Dedifferentiated amniotic fluid mesenchymal stem cell (primary cell): Measurements from ENCODE around the gene EHBP1.

Experiments
- DNase-seq: peaks from one replicate; pipeline ENCODE4 v3.0.0-alpha.2; 2016; ENCODE audit errors: extremely low spot score

EHBP1 gene

DNA sequence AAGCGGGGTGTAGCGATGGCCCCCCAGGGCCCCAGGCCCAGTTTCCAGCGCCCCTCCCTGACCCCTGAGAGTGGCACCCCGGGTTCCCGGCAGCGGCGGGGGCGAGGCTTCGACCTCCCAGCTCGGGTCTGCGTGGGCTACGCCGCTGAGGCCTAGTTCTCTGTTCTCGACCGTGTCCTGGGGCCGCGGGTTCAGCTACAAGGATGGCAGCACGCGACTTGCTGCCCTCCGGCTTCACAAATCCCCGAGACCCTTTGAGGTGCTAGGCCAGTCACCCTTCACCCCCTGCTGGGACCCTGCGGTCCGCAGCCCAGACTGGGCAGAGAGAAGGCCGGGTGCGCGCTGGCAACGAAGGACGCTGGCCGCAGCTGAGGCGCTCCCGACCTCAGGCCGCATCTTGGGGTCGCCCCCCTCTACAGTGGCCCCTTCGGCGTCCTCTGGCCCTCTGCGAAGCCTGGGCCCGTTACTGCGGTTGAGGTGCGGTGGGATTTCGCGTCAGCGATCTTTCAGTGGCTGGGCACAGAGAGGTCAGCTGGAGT is 346.4 kb downstream of the EHBP1 start:
- no peak for DNase-seq

GRCh38 chr2:63052411-63053080 is 347.0 kb downstream of the EHBP1 start:
- DNase-seq: no peak

DNA sequence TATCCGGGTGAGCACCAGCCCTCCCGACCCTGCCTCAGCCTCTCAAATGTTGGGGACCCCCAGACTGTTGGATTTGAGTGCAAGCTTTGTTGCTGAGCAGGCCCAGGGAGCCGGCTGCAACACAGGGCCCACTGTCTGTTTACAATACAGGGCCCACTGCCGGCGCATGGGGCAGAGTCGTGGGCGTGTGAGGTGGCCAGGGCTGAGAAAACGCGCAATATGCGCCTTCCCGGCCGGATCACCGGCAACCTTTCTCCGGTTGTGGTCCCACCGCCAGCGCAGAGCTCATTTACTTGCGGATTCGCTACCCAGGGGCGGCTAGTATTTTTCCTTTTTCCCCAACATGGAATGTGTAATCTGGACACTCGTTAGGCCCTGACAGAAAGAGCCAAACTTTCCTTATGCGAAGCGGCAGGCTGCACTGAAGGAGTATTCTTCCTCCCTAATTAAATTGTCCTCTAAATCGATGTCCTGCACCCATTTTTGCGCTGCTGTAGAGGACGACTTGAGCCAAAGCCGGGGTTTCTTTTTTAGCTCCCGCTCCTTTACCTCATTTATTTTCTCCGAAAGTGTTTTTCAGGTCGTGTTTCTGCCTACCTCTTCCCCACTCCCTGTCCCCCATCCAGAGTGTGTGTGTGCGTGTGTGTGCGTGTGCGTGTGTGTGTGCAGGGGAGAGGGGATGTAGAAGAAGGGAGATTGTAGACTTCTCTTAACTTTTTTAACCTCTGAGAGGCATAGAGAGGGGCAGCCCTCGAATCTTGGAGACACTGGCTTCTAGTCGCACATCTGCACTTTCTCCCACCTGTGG is 347.8 kb downstream of the EHBP1 start:
- DNase-seq: no peak

- DNase-seq: no peak
These were observed 348.5 kb downstream of the EHBP1 start for GRCh38 chr2:63053889-63054602.

DNA sequence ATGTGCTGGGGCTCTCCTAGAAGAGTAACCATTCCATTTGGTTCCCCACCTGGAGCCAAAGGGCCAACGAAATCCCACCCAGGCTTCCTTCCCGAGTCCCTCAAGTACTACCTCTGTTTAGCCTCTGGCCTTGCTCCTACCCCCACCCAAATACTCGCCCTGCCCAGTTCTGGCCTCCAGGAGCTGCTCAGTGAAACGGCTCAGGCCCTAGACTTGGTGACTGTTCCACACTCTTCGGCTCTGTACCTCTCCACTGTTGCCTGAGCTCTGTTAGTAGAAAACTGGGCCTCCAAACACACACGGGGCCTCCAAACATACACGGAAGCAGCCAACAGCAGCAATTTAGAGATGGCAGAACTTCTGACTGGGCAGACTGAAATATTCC is 349.3 kb downstream of the EHBP1 start:
- no peak for DNase-seq

GRCh38 chr2:63055226-63056106 is 350.0 kb downstream of the EHBP1 start:
- DNase-seq: no peak

DNA sequence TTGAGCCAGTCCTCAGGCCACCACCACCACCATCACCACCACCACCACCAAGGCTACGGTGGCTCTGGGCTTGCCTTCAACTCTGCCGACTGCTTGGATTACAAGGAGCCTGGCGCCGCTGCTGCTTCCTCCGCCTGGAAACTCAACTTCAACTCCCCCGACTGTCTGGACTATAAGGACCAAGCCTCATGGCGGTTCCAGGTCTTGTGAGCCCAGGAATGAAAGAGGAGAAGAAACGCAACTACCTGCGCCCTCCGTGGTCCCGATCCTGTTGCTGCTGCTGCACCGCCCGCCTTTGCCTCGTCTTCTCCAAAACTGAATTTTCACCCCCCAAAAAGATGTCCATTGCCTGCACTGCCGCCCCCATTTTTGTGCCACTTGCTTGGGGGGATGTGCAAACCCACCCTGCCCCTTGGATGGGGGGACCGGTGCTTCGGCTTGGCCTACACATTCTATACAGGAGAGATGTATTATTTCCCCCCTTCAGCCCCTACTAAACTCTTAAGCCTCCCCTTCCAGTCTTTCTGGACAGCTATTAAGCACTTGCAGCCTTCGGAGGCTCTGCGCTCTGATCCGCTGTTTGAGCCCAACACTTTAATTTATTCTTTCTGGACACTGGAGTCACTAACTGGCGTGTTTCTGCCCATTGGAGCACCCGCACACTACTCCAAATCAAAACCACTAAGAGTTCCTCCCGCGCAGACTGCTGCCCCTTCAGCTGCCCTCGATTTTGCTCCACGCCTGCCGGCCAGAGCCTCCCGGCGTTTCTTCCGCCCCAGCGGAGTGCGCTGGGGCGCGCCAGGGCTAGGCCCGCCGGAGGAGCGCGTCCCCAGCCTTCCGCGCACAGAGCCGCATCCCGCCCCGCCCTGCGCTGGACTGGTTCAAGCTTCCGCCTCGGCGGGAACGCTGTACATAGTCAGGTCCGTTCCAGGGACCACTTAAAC is 350.9 kb downstream of the EHBP1 start:
- no peak for DNase-seq

DNA sequence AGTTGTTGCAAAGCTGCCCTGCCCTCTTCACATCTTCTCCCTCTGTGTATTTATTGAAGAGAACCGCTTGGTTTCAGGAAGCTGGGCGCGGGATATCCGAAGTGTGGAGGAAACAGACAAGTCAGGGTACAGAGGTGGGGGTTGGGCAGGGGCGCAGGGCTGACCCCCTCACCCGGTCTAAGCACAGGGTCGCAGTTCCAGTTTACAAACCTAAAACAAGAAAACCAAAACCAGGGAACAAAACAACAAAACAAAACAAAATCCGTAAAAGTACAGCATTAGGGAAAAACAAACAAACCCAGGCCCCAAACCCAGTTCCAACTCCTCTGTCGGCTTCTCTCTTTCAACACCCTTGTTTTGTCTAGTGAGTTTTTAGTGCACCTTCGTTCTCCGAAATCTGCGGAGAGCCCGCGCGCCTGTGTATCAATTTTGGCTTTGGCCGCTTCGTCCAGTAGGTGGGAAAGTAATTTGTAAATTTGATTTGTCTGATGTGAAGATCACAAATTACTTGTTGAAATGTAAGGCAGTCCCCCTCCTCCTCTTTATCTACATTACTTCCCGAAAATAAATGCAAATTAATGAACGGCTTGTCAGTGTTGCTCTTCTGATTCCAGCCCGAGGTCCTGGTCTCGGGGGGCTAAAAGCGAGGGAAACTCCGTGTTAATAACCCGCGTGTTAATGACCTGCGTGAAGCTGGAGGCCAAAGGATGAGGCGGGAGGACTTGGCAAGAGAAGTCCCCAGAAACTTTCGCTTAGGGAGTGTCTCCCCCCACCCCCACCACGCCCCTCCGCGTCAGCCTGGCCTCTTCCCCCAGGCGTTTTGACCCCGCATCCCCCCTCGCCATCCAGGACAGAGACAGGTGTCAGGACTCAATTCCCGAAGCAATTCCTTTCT is 352.0 kb downstream of the EHBP1 start:
- DNase-seq: no peak

DNA sequence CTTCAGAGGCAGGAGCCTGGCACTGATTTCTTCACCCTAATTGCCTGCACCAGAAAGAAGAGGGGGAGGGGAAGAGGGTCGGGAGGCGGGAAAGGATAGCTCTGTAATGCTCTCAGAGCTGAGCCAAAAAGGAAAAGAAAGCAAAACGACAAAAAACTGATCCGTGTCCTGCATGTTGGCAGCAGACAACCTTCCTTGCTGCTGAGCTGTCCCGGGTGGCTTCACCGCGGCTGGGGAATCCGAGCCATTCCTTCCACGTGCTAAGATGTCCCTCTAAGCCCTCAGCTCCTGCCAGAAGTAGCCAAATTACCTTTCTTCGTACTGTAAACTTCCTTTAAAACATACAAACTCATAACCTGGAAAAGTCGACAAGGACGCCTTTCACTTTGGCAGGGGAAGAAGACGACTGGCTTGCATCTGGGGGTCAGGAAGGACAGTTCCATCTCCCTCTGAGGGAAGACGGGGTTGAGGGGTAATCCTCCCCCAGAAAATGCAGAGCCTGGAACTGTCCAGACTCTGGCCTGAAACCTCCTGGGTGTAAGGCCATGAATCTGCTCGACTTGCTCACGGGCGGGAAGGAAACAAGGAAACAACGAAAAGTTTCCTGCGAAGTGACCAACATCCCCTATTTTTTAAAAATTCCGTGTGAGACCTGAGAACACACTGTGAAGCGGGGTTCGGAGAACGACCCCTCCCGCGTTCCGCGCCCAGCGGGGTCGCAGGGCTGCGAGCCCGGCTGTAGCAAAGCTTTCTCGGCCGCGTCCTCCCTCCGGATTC is 352.8 kb downstream of the EHBP1 start:
- no peak for DNase-seq

DNA sequence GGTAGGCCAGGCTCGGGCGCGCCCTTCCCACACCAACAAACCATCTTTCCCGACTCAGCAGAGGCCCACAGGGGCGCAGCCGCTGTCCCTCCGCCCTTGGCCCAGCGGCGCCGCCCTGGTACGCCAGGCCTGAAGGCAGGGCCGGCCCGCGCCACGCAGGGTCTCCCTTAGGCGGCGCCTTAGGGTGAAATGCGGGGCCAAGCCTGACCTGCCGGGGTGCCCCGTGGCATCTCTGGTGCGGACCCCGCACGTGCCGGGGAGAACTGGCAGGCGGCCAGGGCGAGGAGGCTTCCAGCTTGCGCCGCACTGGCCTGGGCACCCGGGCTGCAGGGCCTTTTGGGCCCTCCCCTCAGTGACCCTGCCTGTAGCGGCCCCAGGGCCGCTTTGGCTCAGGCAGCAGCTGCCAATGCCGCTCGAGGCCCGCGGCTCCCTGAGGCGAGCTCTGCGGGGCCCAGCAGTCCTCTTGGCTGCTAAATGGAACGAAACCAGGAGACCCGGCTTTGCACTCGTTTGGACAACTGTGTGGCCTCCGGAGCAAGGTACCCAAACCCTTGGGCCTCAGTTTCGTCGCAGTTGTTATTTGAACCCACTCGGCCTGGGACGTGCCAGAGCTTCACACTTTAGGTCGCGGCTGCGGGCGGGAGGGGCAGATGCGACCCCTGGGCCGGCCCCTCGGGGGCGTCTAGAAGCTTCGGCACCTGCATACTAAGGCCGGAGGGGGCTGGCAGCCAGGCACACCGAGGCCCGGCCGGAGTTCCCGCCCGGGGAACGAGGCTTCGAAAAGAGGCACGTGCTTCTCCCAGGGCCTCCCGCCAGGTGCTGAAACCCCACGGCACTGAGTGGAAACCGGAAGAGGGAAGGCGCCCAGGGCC is 353.6 kb downstream of the EHBP1 start:
- no peak for DNase-seq

GRCh38 chr2:63059793-63060471 is 354.4 kb downstream of the EHBP1 start:
- DNase-seq: no peak

GRCh38 chr2:63060472-63060991 is 355.0 kb downstream of the EHBP1 start:
- DNase-seq: no peak

DNA sequence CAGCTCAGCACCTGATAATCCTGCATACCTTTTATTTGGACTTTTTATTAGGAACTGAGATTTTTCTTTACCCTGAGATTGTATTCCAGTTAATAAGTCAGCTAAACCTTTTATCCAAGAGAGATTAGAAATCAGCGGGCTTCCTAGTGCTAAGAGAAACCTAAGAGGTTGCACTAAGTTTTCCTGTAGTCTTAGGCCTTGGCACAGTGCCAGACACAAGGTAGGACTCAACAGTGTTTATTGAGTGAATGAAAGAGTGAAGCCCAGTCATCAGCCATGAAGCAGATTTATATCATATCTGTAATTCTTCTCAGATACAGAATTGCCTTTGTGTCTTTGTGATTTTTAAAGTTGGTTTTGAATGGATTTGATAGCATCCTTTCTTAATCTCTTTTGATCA is 358.7 kb downstream of the EHBP1 start:
- no peak for DNase-seq

DNA sequence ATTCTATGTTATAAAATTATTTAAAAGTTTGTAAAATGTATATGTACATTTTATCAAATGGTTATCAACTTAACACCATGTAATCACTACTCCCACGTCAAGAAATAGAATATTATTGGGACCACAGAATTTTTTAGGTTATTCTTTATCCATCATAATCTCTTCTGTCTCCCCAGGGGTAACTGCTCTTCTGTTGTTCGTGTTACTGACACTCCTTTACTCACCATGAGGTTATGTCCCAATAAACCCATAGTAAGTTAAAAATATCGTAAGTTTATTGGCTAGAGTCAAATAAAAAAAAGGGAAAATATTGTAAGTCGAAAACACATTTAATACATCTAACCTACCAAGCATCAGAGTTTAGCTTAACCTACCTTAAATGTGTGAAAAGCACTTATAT is 359.1 kb downstream of the EHBP1 start:
- no peak for DNase-seq

GRCh38 chr2:63066265-63066664 is 360.8 kb downstream of the EHBP1 start:
- no peak for DNase-seq

DNA sequence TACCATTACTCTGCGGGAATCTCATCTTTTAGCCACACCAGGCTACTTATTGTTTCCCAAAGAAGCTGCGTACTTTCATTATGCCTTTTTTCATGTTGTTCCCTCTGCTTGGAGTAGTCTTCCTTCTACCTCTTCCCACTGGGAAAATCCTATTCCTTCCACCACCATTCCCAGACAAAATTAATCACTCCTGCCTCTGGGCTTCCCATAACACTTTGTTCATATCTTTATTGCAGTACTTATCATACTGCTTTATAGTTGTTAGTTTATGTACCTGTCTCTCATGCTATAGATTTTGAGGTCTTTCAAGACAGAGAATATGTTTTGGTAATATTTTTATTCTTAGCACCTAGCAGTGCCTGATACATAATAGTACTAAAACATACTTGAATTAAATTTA is 361.3 kb downstream of the EHBP1 start:
- DNase-seq: no peak

DNA sequence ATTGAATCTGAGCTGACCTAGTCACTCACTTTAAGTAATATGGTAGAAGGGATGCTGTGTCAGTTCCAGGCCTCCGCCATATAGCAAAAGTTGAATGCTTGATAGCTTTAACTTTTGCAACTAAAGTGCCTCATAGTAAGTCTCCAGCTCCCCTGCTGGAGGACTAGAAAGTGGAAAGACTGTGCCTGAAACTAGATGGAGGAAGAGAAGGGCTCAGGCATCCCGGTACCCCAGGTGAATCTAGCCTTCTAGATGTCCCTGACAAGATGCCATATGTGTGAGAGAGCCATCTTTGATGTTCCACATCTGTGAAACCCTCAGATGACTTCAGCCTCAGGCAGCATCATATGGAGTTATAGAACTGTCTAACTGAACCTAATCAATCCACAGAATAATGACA is 366.2 kb downstream of the EHBP1 start:
- DNase-seq: no peak
